ENCODE data around the gene PTK6.

The PTK6 gene

DNA sequence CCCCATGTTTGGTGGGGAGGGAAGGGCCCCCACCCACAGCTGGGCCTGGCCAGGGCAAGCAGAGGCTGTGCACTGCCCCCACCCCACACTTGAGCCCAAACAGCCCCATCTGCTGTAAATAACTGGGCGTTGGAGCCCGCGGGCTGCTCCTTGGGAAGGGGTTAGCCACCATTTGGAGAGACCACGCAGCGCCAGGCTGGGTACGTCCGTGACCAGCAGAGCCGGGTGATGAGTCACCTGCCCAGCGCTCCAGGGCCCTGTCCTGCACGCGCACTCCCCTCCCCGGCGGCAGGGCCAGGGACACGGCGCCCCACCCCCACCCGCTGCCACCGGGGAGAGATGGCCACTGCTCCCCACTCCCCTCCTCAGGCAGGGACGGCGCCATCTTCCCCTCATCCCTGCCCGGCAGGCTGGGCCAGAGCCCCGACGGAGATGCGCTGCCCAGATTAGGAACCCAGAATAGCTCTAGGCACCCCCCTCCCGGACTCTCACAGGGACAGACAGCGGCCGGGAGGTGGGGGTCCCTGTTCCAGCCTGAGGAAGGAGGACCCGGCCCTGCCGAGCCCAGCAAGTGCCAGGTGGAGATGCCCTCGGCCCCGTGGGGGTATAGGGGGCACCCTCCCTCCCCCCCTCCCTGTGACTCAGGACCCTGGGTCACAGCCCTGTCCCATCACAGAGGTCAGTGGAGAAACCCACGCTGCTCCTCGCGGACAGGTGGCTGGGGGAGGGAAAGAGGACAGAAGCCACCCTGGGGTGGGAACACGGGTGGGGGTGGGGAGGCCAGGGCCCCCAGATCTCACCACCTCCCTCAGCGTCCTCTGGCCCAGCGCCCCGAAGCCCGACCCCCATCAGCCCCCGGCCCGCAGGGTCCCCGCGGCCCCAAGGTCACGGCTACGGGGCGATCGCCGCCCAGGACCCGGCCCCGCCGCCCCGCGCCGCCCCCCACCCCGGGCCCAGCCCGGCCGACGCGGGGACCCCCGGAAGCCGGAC is 38.9 kb downstream of the PTK6 start (continued):
- TF ChIP-seq, protein P1, sequence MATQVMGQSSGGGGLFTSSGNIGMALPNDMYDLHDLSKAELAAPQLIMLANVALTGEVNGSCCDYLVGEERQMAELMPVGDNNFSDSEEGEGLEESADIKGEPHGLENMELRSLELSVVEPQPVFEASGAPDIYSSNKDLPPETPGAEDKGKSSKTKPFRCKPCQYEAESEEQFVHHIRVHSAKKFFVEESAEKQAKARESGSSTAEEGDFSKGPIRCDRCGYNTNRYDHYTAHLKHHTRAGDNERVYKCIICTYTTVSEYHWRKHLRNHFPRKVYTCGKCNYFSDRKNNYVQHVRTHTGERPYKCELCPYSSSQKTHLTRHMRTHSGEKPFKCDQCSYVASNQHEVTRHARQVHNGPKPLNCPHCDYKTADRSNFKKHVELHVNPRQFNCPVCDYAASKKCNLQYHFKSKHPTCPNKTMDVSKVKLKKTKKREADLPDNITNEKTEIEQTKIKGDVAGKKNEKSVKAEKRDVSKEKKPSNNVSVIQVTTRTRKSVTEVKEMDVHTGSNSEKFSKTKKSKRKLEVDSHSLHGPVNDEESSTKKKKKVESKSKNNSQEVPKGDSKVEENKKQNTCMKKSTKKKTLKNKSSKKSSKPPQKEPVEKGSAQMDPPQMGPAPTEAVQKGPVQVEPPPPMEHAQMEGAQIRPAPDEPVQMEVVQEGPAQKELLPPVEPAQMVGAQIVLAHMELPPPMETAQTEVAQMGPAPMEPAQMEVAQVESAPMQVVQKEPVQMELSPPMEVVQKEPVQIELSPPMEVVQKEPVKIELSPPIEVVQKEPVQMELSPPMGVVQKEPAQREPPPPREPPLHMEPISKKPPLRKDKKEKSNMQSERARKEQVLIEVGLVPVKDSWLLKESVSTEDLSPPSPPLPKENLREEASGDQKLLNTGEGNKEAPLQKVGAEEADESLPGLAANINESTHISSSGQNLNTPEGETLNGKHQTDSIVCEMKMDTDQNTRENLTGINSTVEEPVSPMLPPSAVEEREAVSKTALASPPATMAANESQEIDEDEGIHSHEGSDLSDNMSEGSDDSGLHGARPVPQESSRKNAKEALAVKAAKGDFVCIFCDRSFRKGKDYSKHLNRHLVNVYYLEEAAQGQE (tag by site-specific recombination; IDR thresholded peaks at IDR 0.05) = 0 out of 2 replicates have a peak, but pooled peaks have one; percentile 8
- 0 out of 2 replicates have a peak, but pooled peaks have one; percentile 24 for TF ChIP-seq ZBTB6 (tag by site-specific recombination; IDR thresholded peaks at IDR 0.05)
- TF ChIP-seq ZNF792 (tag by site-specific recombination; IDR thresholded peaks at IDR 0.05) = no peak
- TF ChIP-seq YY1 (tag by site-specific recombination; IDR thresholded peaks at IDR 0.05) = peak; percentile 74
- peak; percentile 31 for TF ChIP-seq PRDM10 (tag by site-specific recombination; IDR thresholded peaks at IDR 0.05)
- TF ChIP-seq ZNF391 (tag by site-specific recombination; IDR thresholded peaks at IDR 0.05; ENCODE audit: borderline replicate concordance, low read depth) = no peak
- TF ChIP-seq ZNF423 (tag by site-specific recombination; IDR thresholded peaks at IDR 0.05) = no peak
- no peak for TF ChIP-seq ZNF660 (tag by site-specific recombination; IDR thresholded peaks at IDR 0.05)
- peak; percentile 46; the same call in 1 of the 2 replicates for TF ChIP-seq ZNF449 (tag by site-specific recombination; IDR thresholded peaks at IDR 0.05)
- no peak for TF ChIP-seq ZNF354C (tag by site-specific recombination; IDR thresholded peaks at IDR 0.05; ENCODE audit: borderline replicate concordance, low read depth)
- TF ChIP-seq, protein P2, sequence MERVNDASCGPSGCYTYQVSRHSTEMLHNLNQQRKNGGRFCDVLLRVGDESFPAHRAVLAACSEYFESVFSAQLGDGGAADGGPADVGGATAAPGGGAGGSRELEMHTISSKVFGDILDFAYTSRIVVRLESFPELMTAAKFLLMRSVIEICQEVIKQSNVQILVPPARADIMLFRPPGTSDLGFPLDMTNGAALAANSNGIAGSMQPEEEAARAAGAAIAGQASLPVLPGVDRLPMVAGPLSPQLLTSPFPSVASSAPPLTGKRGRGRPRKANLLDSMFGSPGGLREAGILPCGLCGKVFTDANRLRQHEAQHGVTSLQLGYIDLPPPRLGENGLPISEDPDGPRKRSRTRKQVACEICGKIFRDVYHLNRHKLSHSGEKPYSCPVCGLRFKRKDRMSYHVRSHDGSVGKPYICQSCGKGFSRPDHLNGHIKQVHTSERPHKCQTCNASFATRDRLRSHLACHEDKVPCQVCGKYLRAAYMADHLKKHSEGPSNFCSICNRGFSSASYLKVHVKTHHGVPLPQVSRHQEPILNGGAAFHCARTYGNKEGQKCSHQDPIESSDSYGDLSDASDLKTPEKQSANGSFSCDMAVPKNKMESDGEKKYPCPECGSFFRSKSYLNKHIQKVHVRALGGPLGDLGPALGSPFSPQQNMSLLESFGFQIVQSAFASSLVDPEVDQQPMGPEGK (tag by site-specific recombination; IDR thresholded peaks at IDR 0.05) = peak; percentile 97
- TF ChIP-seq ZNF341 (tag by site-specific recombination; IDR thresholded peaks at IDR 0.05; ENCODE audit: low read depth) = peak; percentile 54; the same call in 1 of the 2 replicates
- peak; percentile 78 for TF ChIP-seq ZBTB26 (tag by site-specific recombination; optimal IDR thresholded peaks at IDR 0.05)
- peak; percentile 67 for TF ChIP-seq SP7 (tag by site-specific recombination; IDR thresholded peaks at IDR 0.05)
- TF ChIP-seq KLF1 (tag by site-specific recombination; IDR thresholded peaks at IDR 0.05) = peak; percentile 61
- TF ChIP-seq ZBTB17 (tag by site-specific recombination; IDR thresholded peaks at IDR 0.05) = peak; percentile 59
- no peak for TF ChIP-seq ZSCAN30 (tag by site-specific recombination; IDR thresholded peaks at IDR 0.05)
- TF ChIP-seq, protein P3, sequence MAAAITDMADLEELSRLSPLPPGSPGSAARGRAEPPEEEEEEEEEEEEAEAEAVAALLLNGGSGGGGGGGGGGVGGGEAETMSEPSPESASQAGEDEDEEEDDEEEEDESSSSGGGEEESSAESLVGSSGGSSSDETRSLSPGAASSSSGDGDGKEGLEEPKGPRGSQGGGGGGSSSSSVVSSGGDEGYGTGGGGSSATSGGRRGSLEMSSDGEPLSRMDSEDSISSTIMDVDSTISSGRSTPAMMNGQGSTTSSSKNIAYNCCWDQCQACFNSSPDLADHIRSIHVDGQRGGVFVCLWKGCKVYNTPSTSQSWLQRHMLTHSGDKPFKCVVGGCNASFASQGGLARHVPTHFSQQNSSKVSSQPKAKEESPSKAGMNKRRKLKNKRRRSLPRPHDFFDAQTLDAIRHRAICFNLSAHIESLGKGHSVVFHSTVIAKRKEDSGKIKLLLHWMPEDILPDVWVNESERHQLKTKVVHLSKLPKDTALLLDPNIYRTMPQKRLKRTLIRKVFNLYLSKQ (tag by site-specific recombination; IDR thresholded peaks at IDR 0.05; ENCODE audit: borderline replicate concordance) = no peak
- TF ChIP-seq, protein P4, sequence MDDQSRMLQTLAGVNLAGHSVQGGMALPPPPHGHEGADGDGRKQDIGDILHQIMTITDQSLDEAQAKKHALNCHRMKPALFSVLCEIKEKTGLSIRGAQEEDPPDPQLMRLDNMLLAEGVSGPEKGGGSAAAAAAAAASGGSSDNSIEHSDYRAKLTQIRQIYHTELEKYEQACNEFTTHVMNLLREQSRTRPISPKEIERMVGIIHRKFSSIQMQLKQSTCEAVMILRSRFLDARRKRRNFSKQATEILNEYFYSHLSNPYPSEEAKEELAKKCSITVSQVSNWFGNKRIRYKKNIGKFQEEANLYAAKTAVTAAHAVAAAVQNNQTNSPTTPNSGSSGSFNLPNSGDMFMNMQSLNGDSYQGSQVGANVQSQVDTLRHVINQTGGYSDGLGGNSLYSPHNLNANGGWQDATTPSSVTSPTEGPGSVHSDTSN (CRISPR knock-in tag; IDR thresholded peaks at IDR 0.05) = no peak
- peak; percentile 94 for TF ChIP-seq ZBTB8A (tag by site-specific recombination; IDR thresholded peaks at IDR 0.05)
- no peak for TF ChIP-seq ZNF221 (tag by site-specific recombination; IDR thresholded peaks at IDR 0.05; ENCODE audit: borderline replicate concordance)

Measured in HEK293 (cell line).